K562 (cell line): Measurements from ENCODE around the gene HLA-DPA1. TPM values are rescaled to one million over a fixed set of nuclear protein-coding genes. Genes with fewer than 3 reads are reported as not detected.
A peak's percentile ranks its signal among the peaks of the same experiment; 100 is the strongest.

ENCODE experiments used
- CREB5 ChIP-seq: fragments of 250-450 bp; sonication (Bioruptor Pico); IDR thresholded peaks from 2 replicates; pipeline ENCODE4 v1.5.0; 2020; ENCODE audit warnings: mild to moderate bottlenecking
- CTCFL ChIP-seq: IDR thresholded peaks from 2 replicates; pipeline ENCODE4 v1.6.1; 2011; ENCODE audit warnings: borderline replicate concordance, low read depth, mild to moderate bottlenecking, moderate library complexity, low read length; ENCODE audit not compliant: insufficient read depth, poor library complexity, severe bottlenecking
- EP400 ChIP-seq: fragments of 450-650 bp; IDR thresholded peaks from 2 replicates; pipeline ENCODE4 v1.6.1; 2017; ENCODE audit warnings: antibody characterized with exemption, mild to moderate bottlenecking, moderate library complexity
- ETV1 ChIP-seq: fragments of 450-650 bp; conservative IDR thresholded peaks from 2 replicates; pipeline ENCODE4 v1.6.1; 2016; ENCODE audit warnings: missing genetic modification characterization, control low read depth, low read depth, missing compliant biosample characterization
- ETV6 ChIP-seq, 3 experiments: fragments of 150-350 bp in 1 of 3; sonication (generic) in 1 of 3; formaldehyde crosslinking in 1 of 3; IDR thresholded peaks; 2 replicates each; pipeline versions ENCODE4 v1.6.1 to v1.8.0; 2014 to 2022; ENCODE audit warnings: borderline replicate concordance in 2 of 3, low read depth in 2 of 3, antibody characterized with exemption in 1 of 3, low read length in 1 of 3, mild to moderate bottlenecking in 1 of 3, missing genetic modification reagents in 1 of 3
- HDAC8 ChIP-seq: fragments of 450-650 bp; IDR thresholded peaks from 2 replicates; pipeline ENCODE4 v1.6.1; 2016; ENCODE audit warnings: mild to moderate bottlenecking, missing genetic modification characterization, moderate library complexity, missing compliant biosample characterization
- MAFF ChIP-seq: IDR thresholded peaks from 2 replicates; pipeline ENCODE4 v1.6.1; 2012; ENCODE audit warnings: low read length, improper control_type of control experiment
- MAFK ChIP-seq: IDR thresholded peaks from 2 replicates; pipeline ENCODE4 v1.6.1; 2011; ENCODE audit warnings: low read length, improper control_type of control experiment
- MNT ChIP-seq, 2 experiments: fragments of 450-650 bp; conservative IDR thresholded peaks; 2 replicates each; pipeline ENCODE4 v1.6.1; 2017; ENCODE audit warnings: mild to moderate bottlenecking in 2 of 2, moderate library complexity in 2 of 2
- MYBL2 ChIP-seq, 2 experiments: fragments of 450-650 bp in 1 of 2; sonication (generic) in 1 of 2; formaldehyde crosslinking in 1 of 2; IDR thresholded peaks; 2 replicates each; pipeline versions ENCODE4 v1.6.1 to v1.8.1; 2017 to 2022; ENCODE audit warnings: borderline replicate concordance in 1 of 2, inconsistent platforms in 1 of 2, low read depth in 1 of 2, mild to moderate bottlenecking in 1 of 2, missing genetic modification reagents in 1 of 2, moderate library complexity in 1 of 2
- NUFIP1 ChIP-seq: fragments of 450-650 bp; IDR thresholded peaks from 2 replicates; pipeline ENCODE4 v1.6.1; 2018; ENCODE audit not compliant: partially characterized antibody
- PATZ1 ChIP-seq: fragments of 250-450 bp; sonication (Bioruptor Pico); IDR thresholded peaks from 2 replicates; pipeline ENCODE4 v1.5.0; 2020; ENCODE audit warnings: mild to moderate bottlenecking, borderline replicate concordance
- ZBTB33 ChIP-seq: sonication (generic); formaldehyde crosslinking; IDR thresholded peaks from 2 replicates; pipeline ENCODE4 v1.8.1; 2023; ENCODE audit warnings: mild to moderate bottlenecking, missing genetic modification reagents
- ZNF133 ChIP-seq: fragments of 250-450 bp; sonication (Bioruptor Pico); IDR thresholded peaks from 2 replicates; pipeline ENCODE4 v1.4.0; 2020; ENCODE audit warnings: mild to moderate bottlenecking
- ZNF217 ChIP-seq: sonication (generic); formaldehyde crosslinking; IDR thresholded peaks from 2 replicates; pipeline ENCODE4 v1.8.0; 2022; ENCODE audit warnings: mild to moderate bottlenecking, missing genetic modification reagents
- ZNF384 ChIP-seq: IDR thresholded peaks from 2 replicates; pipeline ENCODE4 v1.6.1; 2012; ENCODE audit warnings: low read depth, low read length, improper control_type of control experiment
- ZNF586 ChIP-seq: fragments of 450-650 bp; formaldehyde crosslinking; conservative IDR thresholded peaks from 2 replicates; pipeline ENCODE4 v1.4.0; 2020; ENCODE audit warnings: mild to moderate bottlenecking, moderate library complexity
- ZZZ3 ChIP-seq: fragments of 450-650 bp; IDR thresholded peaks from 2 replicates; pipeline ENCODE4 v1.6.1; 2016; ENCODE audit warnings: antibody characterized with exemption, mild to moderate bottlenecking, moderate library complexity
- polyA plus RNA-seq, 8 experiments: library from polyadenylated mRNA; depleted of rRNA in 4 of 8; stranded (reverse) in 5 of 8; unstranded in 3 of 8; fragments of >200 nt; fragmentation: Nextera tagmentation in 2 of 8; fragmentation: Illumina TruSeq in 1 of 8; extraction: Ambion mirVana in 2 of 8; extraction: Trizol in 1 of 8; gene quantifications; 2 replicates each; pipeline versions ENCODE4 v1.2.1 to v1.2.3, GENCODE V29; 2011 to 2014; ENCODE audit warnings: inconsistent platforms in 1 of 8, missing spikeins in 1 of 8
- total RNA-seq, 7 experiments: library from RNA; depleted of rRNA in 6 of 7; stranded (reverse); fragments of >200 nt in 6 of 7; fragmentation: Illumina TruSeq in 2 of 7; extraction: Trizol in 2 of 7; gene quantifications; 2 replicates each; pipeline versions ENCODE4 v1.2.1 to v1.2.3, GENCODE V29; 2011 to 2021; ENCODE audit warnings: low replicate concordance in 1 of 7

Gene HLA-DPA1
- total and polyA plus RNA-seq, 9 of the 15 experiments (the other 6 are each of a cell fraction or from before 2014, with no cell fraction given) = 0.23 to 0.93 (median 0.55) TPM

GRCh38 chr6:33061987-33062386 lies 11.5 kb downstream of the HLA-DPA1 start (continued):
- TF ChIP-seq ZBTB33 (CRISPR knock-in tag) (no peak), HDAC8 (no peak), NUFIP1 (no peak), MAFF (peak; percentile 3; the same call in 1 of the 2 replicates), MAFK (0 out of 2 replicates have a peak, but pooled peaks have one; percentile 12), ZNF217 (CRISPR knock-in tag) (no peak), ZNF384 (no peak), MYBL2 (IDR thresholded peaks at IDR 0.05; ENCODE audit: low read depth) (no peak), MYBL2 (CRISPR knock-in tag; IDR thresholded peaks at IDR 0.05; ENCODE audit: borderline replicate concordance) (no peak), CREB5 (no peak), PATZ1 (no peak), MNT (conservative IDR thresholded peaks at IDR 0.05) (peak in 1 of 2 experiments; percentile 41; a peak in 2 of 4 replicates), ETV6 (IDR thresholded peaks at IDR 0.05; ENCODE audit: borderline replicate concordance in 1 of 2, low read depth in 2 of 2, low read length in 1 of 2) (no peak), ETV6 (CRISPR knock-in tag; IDR thresholded peaks at IDR 0.05; ENCODE audit: borderline replicate concordance) (no peak), ETV1 (peak; percentile 83), ZNF133 (CRISPR knock-in tag) (no peak), ZZZ3 (no peak), ZNF586 (CRISPR knock-in tag) (no peak), CTCFL (no peak), EP400 (0 out of 2 replicates have a peak, but pooled peaks have one; percentile 8)
